ENCODE data around the gene RAX.

GRCh38 chr18:59298871-59299270, 25.6 kb upstream of the RAX start:
- TF ChIP-seq CTCF (IDR thresholded peaks at IDR 0.05) (no peak), POLR2A (IDR thresholded peaks at IDR 0.05) (no peak), POLR2AphosphoS5 (IDR thresholded peaks at IDR 0.05; ENCODE audit: insufficient read depth in 1 of 2, low read depth in 1 of 2) (no peak)
